PC-3 (cell line): ENCODE measurements around the gene RAD17.

Experiments used
- EZH2 ChIP-seq: fragments of 300-600 bp; sonication (generic); IDR thresholded peaks from one replicate; pipeline ENCODE4 v1.6.1; 2017; ENCODE audit warnings: antibody characterized with exemption, mild to moderate bottlenecking, low read length; ENCODE audit not compliant: unreplicated experiment
- EZH2phosphoT487 ChIP-seq: fragments of 300-600 bp; sonication (generic); IDR thresholded peaks from 2 replicates; pipeline ENCODE4 v1.6.1; 2018; ENCODE audit warnings: mild to moderate bottlenecking, antibody characterized with exemption, low read length, borderline replicate concordance
- TF ChIP-seq, protein P1 (sequence below): fragments of 300-600 bp; sonication (generic); conservative IDR thresholded peaks from 2 replicates; pipeline ENCODE4 v1.5.1; 2017; ENCODE audit warnings: antibody characterized with exemption, low read depth, mild to moderate bottlenecking, low read length

DNA sequence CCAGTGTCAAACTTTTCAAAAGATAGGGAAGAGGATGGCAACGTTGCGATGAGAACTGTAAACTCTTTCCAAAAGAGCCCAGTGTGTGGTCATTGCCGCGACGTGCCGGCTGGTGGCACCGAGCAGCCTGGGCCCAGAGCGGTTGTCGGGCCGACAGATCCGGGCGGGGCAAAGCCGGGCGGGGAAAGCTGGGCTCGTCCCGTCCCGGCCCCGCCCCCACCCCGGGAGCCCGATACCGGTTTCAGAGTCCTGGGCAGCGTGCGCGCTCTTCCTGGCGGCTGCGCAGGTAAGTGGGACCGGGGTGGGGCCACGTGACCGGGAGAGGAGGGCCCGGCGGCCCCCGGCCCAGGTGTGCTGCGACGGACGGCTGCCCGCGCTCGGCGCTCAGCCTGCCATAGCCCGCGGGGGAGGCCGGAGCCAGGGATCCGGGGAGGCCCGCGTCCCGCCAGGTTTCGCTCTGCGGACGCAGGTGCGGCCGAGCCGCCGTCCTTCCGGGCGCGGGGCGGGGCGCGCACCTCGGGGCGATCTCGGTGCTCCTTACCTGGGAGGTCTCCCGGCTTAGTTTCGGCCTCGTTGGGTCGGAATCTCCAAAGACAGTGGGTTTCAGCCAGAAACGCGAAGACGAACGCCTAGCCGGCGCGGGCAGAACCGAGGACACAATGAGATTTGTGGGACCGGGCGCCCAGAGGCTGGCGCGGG, 45.4 kb downstream of the RAD17 start, which contains the start of gene MARVELD2:
- TF ChIP-seq, protein P1, sequence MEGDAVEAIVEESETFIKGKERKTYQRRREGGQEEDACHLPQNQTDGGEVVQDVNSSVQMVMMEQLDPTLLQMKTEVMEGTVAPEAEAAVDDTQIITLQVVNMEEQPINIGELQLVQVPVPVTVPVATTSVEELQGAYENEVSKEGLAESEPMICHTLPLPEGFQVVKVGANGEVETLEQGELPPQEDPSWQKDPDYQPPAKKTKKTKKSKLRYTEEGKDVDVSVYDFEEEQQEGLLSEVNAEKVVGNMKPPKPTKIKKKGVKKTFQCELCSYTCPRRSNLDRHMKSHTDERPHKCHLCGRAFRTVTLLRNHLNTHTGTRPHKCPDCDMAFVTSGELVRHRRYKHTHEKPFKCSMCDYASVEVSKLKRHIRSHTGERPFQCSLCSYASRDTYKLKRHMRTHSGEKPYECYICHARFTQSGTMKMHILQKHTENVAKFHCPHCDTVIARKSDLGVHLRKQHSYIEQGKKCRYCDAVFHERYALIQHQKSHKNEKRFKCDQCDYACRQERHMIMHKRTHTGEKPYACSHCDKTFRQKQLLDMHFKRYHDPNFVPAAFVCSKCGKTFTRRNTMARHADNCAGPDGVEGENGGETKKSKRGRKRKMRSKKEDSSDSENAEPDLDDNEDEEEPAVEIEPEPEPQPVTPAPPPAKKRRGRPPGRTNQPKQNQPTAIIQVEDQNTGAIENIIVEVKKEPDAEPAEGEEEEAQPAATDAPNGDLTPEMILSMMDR: peak; percentile 55
- TF ChIP-seq EZH2 (no peak), EZH2phosphoT487 (no peak)
